C4-2B (cell line): ENCODE results near the gene MADD.

Experiments used
- H3K27ac ChIP-seq: fragments of 450-650 bp; 2 replicates; pipeline ENCODE4 v1.5.1; 2017
- CTCF ChIP-seq: fragments of 450-650 bp; conservative IDR thresholded peaks from 2 replicates; pipeline ENCODE4 v1.5.1; 2017; ENCODE audit warnings: mild to moderate bottlenecking
- ZFX ChIP-seq: fragments of 450-650 bp; IDR thresholded peaks from 2 replicates; pipeline ENCODE4 v1.6.1; 2017

MADD gene

DNA sequence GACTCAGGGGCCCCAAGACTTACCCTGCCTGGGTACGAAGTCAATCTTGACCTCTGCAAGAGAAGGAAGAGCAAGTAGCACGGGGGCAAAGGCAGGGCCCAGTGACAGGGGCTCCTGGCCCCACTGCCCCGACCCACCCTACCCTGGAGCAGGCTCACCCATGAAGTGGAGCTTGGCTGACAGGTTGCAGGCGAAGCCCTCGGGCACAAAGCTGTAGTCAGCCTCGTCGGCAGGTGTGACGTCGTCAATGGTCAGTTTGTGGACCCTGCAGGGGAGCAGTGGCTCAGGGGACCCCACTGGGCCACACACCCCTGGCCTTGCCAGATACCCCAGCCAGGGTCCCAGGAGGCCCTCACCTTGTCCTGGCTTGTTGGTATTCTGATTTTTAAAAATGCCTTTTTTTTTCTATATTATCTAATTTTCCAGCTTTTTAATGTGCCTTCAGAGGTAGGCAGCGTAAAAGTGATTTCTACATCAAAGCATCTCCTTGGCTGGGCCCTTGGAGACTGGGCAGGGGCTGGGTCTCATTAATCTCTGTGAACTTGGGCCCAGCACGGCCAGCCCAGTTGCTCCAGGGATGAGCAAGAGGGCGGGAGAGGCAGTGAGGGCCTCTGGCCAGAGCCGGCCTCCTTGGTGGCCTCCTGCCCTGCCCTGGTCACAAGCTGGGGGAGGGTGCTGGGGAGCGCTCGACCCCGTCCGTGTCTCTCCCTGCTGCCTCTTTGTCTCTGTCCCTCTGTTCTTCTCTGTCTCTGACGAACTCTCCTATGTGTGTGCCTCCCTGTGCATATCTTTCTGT lies 71.2 kb downstream of the MADD start:
- TF ChIP-seq ZFX = no peak
- no peak for TF ChIP-seq CTCF
- H3K27ac ChIP-seq = no peak overlapping the region

DNA sequence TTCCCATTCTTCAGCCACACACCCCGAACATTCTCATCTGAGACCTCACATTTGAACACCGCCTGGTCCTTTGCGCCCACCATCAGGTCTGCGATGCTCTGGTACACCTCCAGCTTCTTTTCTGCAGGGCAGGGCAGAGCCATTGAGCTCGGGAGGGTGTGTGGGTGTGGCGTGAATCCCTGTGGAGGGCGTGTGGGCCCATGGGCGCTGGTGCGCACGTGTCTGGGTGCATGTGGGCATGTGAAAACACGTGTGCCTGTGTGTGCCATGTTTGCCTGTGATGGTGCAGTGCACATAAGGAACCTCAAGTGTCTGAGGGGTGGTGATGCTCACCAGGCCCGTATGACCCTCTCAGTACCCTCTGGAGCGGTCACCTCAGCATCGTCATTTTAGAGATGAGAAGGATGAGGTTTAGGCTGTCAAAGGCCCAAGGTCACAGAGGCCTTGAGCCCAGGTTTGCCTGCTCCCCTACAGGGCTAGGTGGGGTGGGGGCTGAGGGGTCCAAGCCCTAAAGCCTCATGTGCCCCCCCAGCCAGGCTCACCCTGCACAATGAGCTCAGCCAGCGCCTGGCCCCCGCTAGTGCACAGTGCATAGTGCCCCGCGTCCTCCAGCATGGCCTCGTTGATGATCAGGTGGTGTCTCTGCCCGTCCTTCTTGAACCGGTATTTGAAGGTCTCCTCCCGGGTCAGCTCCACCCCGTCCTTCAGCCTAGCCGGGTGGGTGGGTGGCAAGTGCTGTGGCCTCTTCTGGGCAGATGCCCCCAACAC lies 72.3 kb downstream of the MADD start:
- no peak for TF ChIP-seq ZFX
- TF ChIP-seq CTCF = no peak
- no peak overlapping the region for H3K27ac ChIP-seq

GRCh38 chr11:47342854-47343253 lies 72.9 kb downstream of the MADD start:
- no peak for TF ChIP-seq ZFX
- no peak overlapping the region for H3K27ac ChIP-seq

DNA sequence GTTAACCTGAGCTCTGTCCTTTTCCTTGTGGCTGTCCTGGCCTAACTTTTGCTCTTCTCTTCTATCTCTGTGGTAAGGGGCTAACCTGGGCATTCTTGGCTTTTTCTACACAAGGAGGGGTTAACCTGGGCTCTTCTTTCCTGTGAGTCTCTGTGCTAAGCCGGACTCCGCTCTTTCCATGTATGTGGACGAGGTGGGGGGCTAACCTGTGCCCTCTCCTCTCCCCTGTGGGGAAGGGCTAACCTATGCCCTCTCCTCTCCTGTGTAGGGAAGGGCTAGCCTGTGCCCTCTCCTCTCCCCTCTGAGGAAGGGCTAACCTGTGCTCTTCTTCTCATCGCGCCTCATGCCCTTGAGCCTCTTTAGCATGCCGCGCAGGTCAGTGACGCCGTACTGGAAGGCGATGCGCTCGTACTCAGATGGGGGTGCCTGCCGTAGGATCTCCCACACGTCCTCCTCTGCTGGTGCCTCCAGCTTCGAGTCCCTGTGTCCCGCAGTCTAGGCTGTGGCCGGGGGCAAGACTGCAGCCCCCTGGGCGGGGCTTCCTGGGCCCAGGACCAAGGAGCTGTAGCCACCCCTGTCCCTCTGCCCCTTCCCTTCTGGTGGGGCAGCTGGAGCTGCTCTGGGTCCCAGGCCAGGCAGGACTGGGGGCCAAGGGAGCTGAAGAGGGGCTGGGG lies 76.1 kb downstream of the MADD start:
- H3K27ac ChIP-seq = no peak overlapping the region
- no peak for TF ChIP-seq ZFX
- TF ChIP-seq CTCF = no peak

DNA sequence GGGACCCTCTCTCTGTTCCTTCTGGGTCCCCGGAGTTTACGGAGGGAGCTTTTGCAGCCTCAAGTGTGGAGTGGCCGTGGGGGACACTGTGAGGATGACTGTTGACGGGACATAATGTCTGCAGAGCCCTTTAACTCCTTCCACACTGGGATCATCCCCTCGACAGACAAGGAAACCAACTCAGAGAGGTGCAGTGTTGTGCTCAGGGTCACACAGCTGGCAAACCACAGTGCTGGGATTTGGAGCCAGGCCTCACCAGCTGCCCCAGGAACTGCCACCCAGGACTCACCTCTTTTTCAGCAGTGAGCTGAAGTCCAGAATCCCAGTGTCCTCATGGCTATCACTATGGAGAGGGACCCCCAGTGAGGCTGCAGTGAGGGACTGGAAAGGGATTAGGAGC lies 77.2 kb downstream of the MADD start:
- TF ChIP-seq CTCF (no peak), ZFX (no peak)

GRCh38 chr11:47348131-47348802 lies 78.3 kb downstream of the MADD start:
- no peak for TF ChIP-seq ZFX
- TF ChIP-seq CTCF = no peak
- H3K27ac ChIP-seq = no peak overlapping the region

More for the DNA sequence above, 77.2 kb downstream of the MADD start:
- H3K27ac ChIP-seq = no peak overlapping the region

GRCh38 chr11:47348859-47349258 lies 78.9 kb downstream of the MADD start:
- H3K27ac ChIP-seq = no peak overlapping the region
- TF ChIP-seq CTCF (no peak), ZFX (no peak)
